ENCODE measurements around the gene CYFIP1.

The CYFIP1 gene

DNA sequence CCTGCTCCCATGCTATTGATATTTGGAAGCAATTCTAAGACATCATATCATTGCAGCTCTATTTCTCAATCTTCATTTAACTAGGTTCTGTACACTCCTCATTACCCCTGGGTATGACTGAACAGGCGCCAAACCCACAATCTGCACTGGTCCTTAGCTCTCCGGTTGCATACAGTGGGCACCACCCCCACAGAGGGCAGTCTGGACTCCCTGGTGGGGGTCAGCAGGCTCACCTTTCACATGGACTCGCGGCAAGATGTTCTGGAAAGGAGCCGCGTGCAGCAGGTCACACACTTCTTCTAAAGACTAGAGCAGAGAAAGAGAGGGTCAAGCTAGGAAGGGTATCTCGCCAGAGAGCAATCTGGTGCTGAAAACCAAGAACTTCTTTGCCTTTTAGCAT, 105.2 kb downstream of the CYFIP1 start:
- TF ChIP-seq, protein P1, sequence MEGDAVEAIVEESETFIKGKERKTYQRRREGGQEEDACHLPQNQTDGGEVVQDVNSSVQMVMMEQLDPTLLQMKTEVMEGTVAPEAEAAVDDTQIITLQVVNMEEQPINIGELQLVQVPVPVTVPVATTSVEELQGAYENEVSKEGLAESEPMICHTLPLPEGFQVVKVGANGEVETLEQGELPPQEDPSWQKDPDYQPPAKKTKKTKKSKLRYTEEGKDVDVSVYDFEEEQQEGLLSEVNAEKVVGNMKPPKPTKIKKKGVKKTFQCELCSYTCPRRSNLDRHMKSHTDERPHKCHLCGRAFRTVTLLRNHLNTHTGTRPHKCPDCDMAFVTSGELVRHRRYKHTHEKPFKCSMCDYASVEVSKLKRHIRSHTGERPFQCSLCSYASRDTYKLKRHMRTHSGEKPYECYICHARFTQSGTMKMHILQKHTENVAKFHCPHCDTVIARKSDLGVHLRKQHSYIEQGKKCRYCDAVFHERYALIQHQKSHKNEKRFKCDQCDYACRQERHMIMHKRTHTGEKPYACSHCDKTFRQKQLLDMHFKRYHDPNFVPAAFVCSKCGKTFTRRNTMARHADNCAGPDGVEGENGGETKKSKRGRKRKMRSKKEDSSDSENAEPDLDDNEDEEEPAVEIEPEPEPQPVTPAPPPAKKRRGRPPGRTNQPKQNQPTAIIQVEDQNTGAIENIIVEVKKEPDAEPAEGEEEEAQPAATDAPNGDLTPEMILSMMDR (IDR thresholded peaks at IDR 0.05; ENCODE audit: extremely low read depth, insufficient read depth, missing control alignments), result no peak
- DNase-seq (ENCODE audit: low spot score), result no peak
- in situ Hi-C loops (cut with MboI; ENCODE audit: low pct_unique_long_range_greater_than_20kb, low sequenced_read_pairs, unreplicated experiment), result loop anchor here (25.0 kb wide), 1 partner anchor 112 kb away; the partner anchor contains the start of gene CYFIP1

DNA sequence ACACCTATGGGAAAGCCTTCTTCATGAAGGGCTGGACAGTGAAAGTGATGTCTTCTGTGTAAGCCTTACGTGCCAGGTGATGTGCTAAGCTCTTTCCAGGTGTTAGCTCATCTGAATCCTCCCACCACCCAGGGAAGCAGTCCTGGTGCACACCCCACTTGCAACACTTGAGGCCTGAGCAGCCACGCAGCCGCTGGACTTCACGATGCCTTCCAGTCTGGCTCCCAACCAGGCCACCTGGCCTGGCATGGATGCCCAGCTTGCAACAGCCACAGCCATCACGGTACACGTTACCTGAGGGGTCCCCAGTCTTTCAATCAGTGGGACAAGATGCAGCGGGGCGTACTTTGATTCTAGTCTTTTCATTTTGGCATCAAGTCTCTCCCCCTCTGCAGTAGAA, 105.9 kb downstream of the CYFIP1 start:
- TF ChIP-seq, protein P1 (IDR thresholded peaks at IDR 0.05; ENCODE audit: extremely low read depth, insufficient read depth, missing control alignments), result no peak
- DNase-seq (ENCODE audit: low spot score), result no peak
- in situ Hi-C loops (cut with MboI; ENCODE audit: low pct_unique_long_range_greater_than_20kb, low sequenced_read_pairs, unreplicated experiment), result no loop called here

DNA sequence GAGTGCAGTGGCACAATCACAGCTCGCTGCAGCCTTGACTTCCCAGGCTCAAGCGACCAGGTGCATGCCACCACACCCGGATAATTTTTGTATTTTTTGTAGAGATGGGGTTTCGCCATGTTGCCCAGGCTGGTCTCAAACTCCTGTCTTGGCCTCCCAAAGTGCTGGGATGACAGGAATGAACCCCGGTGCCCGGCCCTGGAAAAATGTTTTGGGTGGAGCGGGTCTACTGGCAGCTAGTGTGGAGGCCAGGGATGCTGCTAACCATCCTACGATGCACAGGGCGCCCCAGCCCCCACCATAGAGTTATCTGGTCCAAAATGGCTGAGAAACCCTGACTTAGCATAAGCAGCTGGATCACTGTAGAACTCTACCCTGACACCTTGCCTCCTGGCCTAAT, 106.3 kb downstream of the CYFIP1 start:
- DNase-seq (ENCODE audit: low spot score), result no peak
- in situ Hi-C loops (cut with MboI; ENCODE audit: low pct_unique_long_range_greater_than_20kb, low sequenced_read_pairs, unreplicated experiment), result no loop called here
- TF ChIP-seq, protein P1 (IDR thresholded peaks at IDR 0.05; ENCODE audit: extremely low read depth, insufficient read depth, missing control alignments), result no peak

- no peak for DNase-seq (ENCODE audit: low spot score)
- TF ChIP-seq, protein P1 (IDR thresholded peaks at IDR 0.05; ENCODE audit: extremely low read depth, insufficient read depth, missing control alignments), result no peak
- in situ Hi-C loops (cut with MboI; ENCODE audit: low pct_unique_long_range_greater_than_20kb, low sequenced_read_pairs, unreplicated experiment), result no loop called here
Observed at GRCh38 chr15:22872936-22873701, 107.0 kb downstream of the CYFIP1 start.

GRCh38 chr15:22871481-22872086, 108.6 kb downstream of the CYFIP1 start:
- DNase-seq (ENCODE audit: low spot score), result no peak
- TF ChIP-seq, protein P1 (IDR thresholded peaks at IDR 0.05; ENCODE audit: extremely low read depth, insufficient read depth, missing control alignments), result no peak
- in situ Hi-C loops (cut with MboI; ENCODE audit: low pct_unique_long_range_greater_than_20kb, low sequenced_read_pairs, unreplicated experiment), result no loop called here

GRCh38 chr15:22870865-22871264, 109.3 kb downstream of the CYFIP1 start:
- no peak for DNase-seq (ENCODE audit: low spot score)
- in situ Hi-C loops (cut with MboI; ENCODE audit: low pct_unique_long_range_greater_than_20kb, low sequenced_read_pairs, unreplicated experiment), result no loop called here
- TF ChIP-seq, protein P1 (IDR thresholded peaks at IDR 0.05; ENCODE audit: extremely low read depth, insufficient read depth, missing control alignments), result no peak
